BJ (cell line): ENCODE results near the gene KCNG1. TPM values are rescaled to one million over a fixed set of nuclear protein-coding genes. Genes with fewer than 3 reads are reported as not detected.

ENCODE experiments used
- CTCF ChIA-PET: fragments of 350-600 bp; formaldehyde crosslinking; extraction: SDS; loops from one replicate; lab custom pipeline; 2021; ENCODE audit warnings: antibody characterized with exemption, inconsistent platforms; lab: Yijun Ruan, JAX
- POLR2A ChIA-PET: fragments of 300-600 bp; sonication (Branson Sonifier 250); formaldehyde crosslinking; extraction: SDS; loops from one replicate; lab custom pipeline; 2021; ENCODE audit warnings: antibody characterized with exemption; lab: Charles Lee
- DNase-seq: peaks from one replicate; pipeline ENCODE4 v3.0.0-alpha.2; 2011; ENCODE audit warnings: low read depth
- H3K27me3 ChIP-seq: 2 replicates; pipeline ENCODE4 v1.6.0; 2011; ENCODE audit warnings: low read length; ENCODE audit not compliant: control insufficient read depth, insufficient read depth
- H3K36me3 ChIP-seq: 2 replicates; pipeline ENCODE4 v1.5.1; 2011; ENCODE audit warnings: low read length; ENCODE audit not compliant: control insufficient read depth, insufficient read depth
- H3K4me3 ChIP-seq: 2 replicates; pipeline ENCODE4 v1.5.1; 2011; ENCODE audit warnings: low read depth, mild to moderate bottlenecking, control low read depth, low read length
- CTCF ChIP-seq: IDR thresholded peaks from 2 replicates; pipeline ENCODE4 v1.5.1; 2011; ENCODE audit warnings: low read depth, mild to moderate bottlenecking, control low read depth, inconsistent platforms, low read length, moderate library complexity; ENCODE audit not compliant: insufficient read depth
- polyA plus RNA-seq: library from polyadenylated mRNA; depleted of rRNA; stranded (reverse); fragments of >200 nt; gene quantifications from 2 replicates; pipeline ENCODE4 v1.2.3, GENCODE V29; 2011

KCNG1 gene
- polyA plus RNA-seq, 1 experiment, result 18.2 TPM

- DNase-seq, result no peak
- no peak overlapping the region for H3K4me3 ChIP-seq
- ChIA-PET POLR2A (no interaction called here), CTCF (interaction anchor here (0.6 to 14.6 kb wide), 28 partner anchors 9 to 627 kb away, joined by 3 to 340 read pairs (median 3); partner anchors contain the start of genes BCAS4, DPM1 and MOCS3)
- H3K36me3 ChIP-seq, result no peaks in the 10 kb centered on the region
- H3K27me3 ChIP-seq, result no peaks in the 10 kb centered on the region; the same call in 1 of the 2 replicates
- peak; percentile 68 for TF ChIP-seq CTCF
These were observed 30.0 kb downstream of the KCNG1 start for GRCh38 chr20:50992733-50993457.

- Histone ChIP-seq H3K4me3 (no peak overlapping the region), H3K36me3 (no peaks in the 10 kb centered on the region), H3K27me3 (no peaks in the 10 kb centered on the region; the same call in 1 of the 2 replicates)
- CTCF ChIA-PET, result interaction anchor here (0.9 to 14.6 kb wide), 23 partner anchors 10 to 628 kb away, joined by 3 to 340 read pairs (median 4); partner anchors contain the start of genes BCAS4, DPM1 and MOCS3
- TF ChIP-seq CTCF, result no peak
- no peak for DNase-seq
- POLR2A ChIA-PET, result no interaction called here
These were observed 30.6 kb downstream of the KCNG1 start for GRCh38 chr20:50992336-50992732.

- Histone ChIP-seq H3K36me3 (no peaks in the 10 kb centered on the region), H3K4me3 (no peak overlapping the region), H3K27me3 (no peaks in the 10 kb centered on the region)
- no peak for DNase-seq
- TF ChIP-seq CTCF, result no peak
- POLR2A ChIA-PET, result no interaction called here
- CTCF ChIA-PET, result interaction anchor here (0.6 to 14.6 kb wide), 10 partner anchors 10 to 903 kb away, joined by 3 to 340 read pairs (median 8); partner anchors contain the start of gene BCAS4
These were observed 31.8 kb downstream of the KCNG1 start for GRCh38 chr20:50991076-50991475.

- TF ChIP-seq CTCF, result peak; percentile 80
- CTCF ChIA-PET, result interaction anchor here (0.6 to 14.6 kb wide), 43 partner anchors 10 to 1096 kb away, joined by 3 to 340 read pairs (median 4); partner anchors contain the start of genes BCAS4, DPM1 and MOCS3
- peak; percentile 44 for DNase-seq
- Histone ChIP-seq H3K4me3 (no peak overlapping the region), H3K27me3 (no peaks in the 10 kb centered on the region), H3K36me3 (no peaks in the 10 kb centered on the region)
- POLR2A ChIA-PET, result interaction anchor here (0.6 kb wide), 1 partner anchor 953 kb away, joined by 6 read pairs; no protein-coding TSS in a partner anchor
These were observed 35.3 kb downstream of the KCNG1 start for GRCh38 chr20:50987493-50988210.

- CTCF ChIA-PET, result interaction anchor here (0.6 to 14.6 kb wide), 6 partner anchors 190 to 612 kb away, joined by 3 to 340 read pairs (median 20); partner anchors contain the start of gene BCAS4
These were observed 39.6 kb downstream of the KCNG1 start for GRCh38 chr20:50983321-50983720.

More at GRCh38 chr20:50983321-50983720, 39.6 kb downstream of the KCNG1 start:
- Histone ChIP-seq H3K36me3 (no peaks in the 10 kb centered on the region), H3K27me3 (no peaks in the 10 kb centered on the region), H3K4me3 (no peak overlapping the region)
- DNase-seq, result no peak
- POLR2A ChIA-PET, result no interaction called here
- TF ChIP-seq CTCF, result no peak
